Stimulated activated CD4-positive, alpha-beta T cell treated with anti-CD3 and anti-CD28 coated beads, Interleukin-12 subunit alpha, Interleukin-12 subunit beta, amount 100 ng/mL, for 4 hours (primary cell): ENCODE data around the gene NPTXR.
A peak's percentile ranks its signal among the peaks of the same experiment; 100 is the strongest.

Experiments
- DNase-seq: peaks from one replicate; pipeline ENCODE4 v3.0.0-alpha.2; 2020

The NPTXR gene

GRCh38 chr22:38843657-38844314, at the start of gene NPTXR:
NPTXR (minus strand) TSS chr22:38844028.
- peak; percentile 48 for DNase-seq

GRCh38 chr22:38891256-38891655, 47.4 kb upstream of the NPTXR start:
- DNase-seq, result no peak

- no peak for DNase-seq
These were observed 46.5 kb upstream of the NPTXR start for GRCh38 chr22:38890377-38890776.

- DNase-seq, result no peak
These were observed 42.5 kb upstream of the NPTXR start for GRCh38 chr22:38886333-38886732.

GRCh38 chr22:38882972-38883622, 39.3 kb upstream of the NPTXR start:
- DNase-seq, result no peak

- no peak for DNase-seq
These were observed 38.4 kb upstream of the NPTXR start for GRCh38 chr22:38881997-38882879.

- DNase-seq, result no peak
These were observed 37.6 kb upstream of the NPTXR start for GRCh38 chr22:38881464-38881871.

GRCh38 chr22:38879961-38880360, 36.1 kb upstream of the NPTXR start:
- DNase-seq, result no peak

- no peak for DNase-seq
These were observed 35.4 kb upstream of the NPTXR start for GRCh38 chr22:38879108-38879729.

- no peak for DNase-seq
These were observed 34.2 kb upstream of the NPTXR start for GRCh38 chr22:38878001-38878400.

- no peak for DNase-seq
These were observed 30.8 kb upstream of the NPTXR start for GRCh38 chr22:38874529-38875222.

- DNase-seq, result peak; percentile 66
These were observed 29.9 kb upstream of the NPTXR start for GRCh38 chr22:38873469-38874411.

- DNase-seq, result no peak
These were observed 29.0 kb upstream of the NPTXR start for GRCh38 chr22:38872831-38873248.

GRCh38 chr22:38872172-38872830, 28.5 kb upstream of the NPTXR start, which contains the start of gene CBX6:
CBX6 (minus strand) TSS chr22:38872216; CDS start chr22:38872190, 26 bp downstream.
- peak; percentile 94 for DNase-seq

GRCh38 chr22:38871360-38872171, 27.7 kb upstream of the NPTXR start:
- DNase-seq, result peak; percentile 39

- no peak for DNase-seq
These were observed 27.0 kb upstream of the NPTXR start for GRCh38 chr22:38870791-38871359.

- peak; percentile 90 for DNase-seq
These were observed 26.5 kb upstream of the NPTXR start for GRCh38 chr22:38870312-38870741.

GRCh38 chr22:38869663-38870062, 25.8 kb upstream of the NPTXR start:
- no peak for DNase-seq

GRCh38 chr22:38868886-38869381, 25.1 kb upstream of the NPTXR start:
- peak; percentile 88 for DNase-seq
